ENCODE measurements around the gene CCND2.
A peak's percentile ranks its signal among the peaks of the same experiment; 100 is the strongest.

Gene CCND2

DNA sequence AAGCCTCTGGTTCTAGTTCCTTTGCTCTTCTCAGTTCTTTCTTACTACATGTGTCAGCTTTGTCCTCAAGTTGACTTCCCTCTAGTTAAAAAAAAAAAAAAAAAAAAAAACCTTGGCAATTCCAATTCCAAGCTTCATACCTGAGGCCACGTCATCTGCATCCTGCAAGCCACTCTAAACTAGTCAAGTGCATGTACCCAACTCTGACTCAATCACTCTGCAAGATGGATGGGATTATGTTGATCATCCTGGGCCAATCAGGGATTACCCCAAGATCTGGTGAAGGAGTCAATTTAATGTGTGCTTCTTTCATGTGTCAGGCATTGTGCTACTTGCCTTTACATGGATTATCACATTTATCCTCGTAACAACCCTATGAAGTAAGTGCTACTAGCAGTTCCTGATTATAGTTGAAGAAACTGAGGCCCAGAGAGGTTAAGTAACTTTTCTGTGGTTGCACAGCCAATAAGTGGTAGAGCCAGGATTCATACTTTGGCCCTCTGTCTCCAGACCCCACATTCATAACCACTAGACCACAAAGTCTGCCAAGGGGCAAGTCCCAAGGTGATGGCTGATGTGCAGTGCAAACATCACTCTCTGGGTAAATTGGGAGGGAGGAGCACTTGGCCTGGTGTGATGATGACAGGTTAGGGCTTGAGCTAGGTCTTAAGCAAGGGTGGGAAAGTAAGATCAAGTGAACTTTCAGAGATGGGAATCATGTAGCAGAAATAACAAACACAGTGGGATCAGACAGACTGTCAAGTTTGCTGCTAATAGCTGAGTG, 17.3 kb upstream of the CCND2 start:
- no peak for DNase-seq (ENCODE audit: low spot score)

DNA sequence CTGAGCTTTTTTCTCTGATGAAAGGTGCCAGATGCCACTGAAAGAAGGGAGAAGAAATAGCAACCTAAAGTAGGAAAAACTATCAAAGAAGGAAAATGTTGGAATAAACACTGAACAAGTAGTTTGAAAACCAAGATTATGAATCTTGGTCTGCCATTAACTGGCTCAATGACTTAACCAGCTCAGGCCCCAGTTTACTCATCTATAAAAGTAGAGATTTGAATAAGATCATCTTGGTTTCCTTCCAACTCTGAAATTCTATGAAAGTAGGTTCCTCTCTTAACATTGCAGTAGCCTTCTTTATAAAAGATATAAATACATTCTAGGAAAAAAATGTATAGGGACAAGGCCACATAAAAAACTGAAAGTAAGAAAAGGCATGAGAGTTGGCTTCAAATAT, 16.1 kb upstream of the CCND2 start:
- no peak for DNase-seq (ENCODE audit: low spot score)

- DNase-seq (ENCODE audit: low spot score): no peak
Measured at GRCh38 chr12:4259099-4259498, 14.5 kb upstream of the CCND2 start.

- no peak for DNase-seq (ENCODE audit: low spot score)
Measured at GRCh38 chr12:4261655-4262054, 11.9 kb upstream of the CCND2 start.

DNA sequence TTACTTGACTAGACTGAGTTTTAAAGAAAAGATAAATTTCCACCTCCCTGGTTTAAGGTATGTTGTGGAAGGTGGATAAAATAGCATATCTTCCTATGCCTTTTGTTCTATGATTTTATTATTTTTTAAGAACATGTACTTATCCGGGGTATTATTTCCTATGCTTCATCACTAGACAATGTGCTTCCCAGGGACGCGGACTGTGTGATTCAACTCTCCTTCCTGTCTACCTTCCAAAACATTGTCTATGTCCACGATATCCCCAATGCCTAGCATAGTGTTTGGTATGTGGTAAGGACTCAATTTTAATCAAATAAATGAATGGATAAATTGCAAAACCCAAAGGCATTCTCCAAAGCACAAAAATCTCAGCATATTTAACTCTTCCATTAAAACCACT, 8.3 kb upstream of the CCND2 start:
- DNase-seq (ENCODE audit: low spot score): no peak

GRCh38 chr12:4266990-4267389, 6.6 kb upstream of the CCND2 start:
- DNase-seq (ENCODE audit: low spot score): no peak

DNA sequence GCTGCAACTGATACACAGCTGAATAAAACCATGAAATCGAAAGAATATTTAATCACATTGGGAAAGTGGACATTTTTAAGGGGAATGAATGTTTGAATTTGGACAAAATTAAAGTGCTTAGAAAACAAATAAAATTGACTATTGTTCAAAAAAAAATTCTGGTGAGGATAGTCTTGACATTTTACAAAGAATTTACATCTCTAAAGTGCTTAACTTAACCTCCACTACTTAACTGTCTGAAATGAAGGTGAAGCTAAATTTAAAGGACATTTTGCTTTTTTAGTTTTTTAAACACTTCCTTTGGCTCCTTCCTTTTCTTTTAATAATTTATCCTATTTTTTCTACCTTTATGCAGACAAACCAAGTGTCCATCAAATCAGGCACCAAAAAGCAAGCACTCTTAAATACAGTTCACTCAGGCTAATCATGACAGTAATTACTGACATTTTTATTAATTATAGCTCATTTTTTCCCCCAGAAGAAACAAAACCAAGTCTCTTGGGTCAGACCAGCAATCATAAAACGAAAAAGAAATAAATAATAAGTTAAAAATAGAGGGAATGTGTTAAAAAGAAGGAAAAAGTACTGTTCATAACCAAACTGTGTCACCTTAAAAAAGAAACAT, 5.7 kb upstream of the CCND2 start:
- no peak for DNase-seq (ENCODE audit: low spot score)

GRCh38 chr12:4268329-4269181, 5.0 kb upstream of the CCND2 start:
- DNase-seq (ENCODE audit: low spot score): no peak

- DNase-seq (ENCODE audit: low spot score): no peak
Measured at GRCh38 chr12:4269279-4269991, 4.1 kb upstream of the CCND2 start.

DNA sequence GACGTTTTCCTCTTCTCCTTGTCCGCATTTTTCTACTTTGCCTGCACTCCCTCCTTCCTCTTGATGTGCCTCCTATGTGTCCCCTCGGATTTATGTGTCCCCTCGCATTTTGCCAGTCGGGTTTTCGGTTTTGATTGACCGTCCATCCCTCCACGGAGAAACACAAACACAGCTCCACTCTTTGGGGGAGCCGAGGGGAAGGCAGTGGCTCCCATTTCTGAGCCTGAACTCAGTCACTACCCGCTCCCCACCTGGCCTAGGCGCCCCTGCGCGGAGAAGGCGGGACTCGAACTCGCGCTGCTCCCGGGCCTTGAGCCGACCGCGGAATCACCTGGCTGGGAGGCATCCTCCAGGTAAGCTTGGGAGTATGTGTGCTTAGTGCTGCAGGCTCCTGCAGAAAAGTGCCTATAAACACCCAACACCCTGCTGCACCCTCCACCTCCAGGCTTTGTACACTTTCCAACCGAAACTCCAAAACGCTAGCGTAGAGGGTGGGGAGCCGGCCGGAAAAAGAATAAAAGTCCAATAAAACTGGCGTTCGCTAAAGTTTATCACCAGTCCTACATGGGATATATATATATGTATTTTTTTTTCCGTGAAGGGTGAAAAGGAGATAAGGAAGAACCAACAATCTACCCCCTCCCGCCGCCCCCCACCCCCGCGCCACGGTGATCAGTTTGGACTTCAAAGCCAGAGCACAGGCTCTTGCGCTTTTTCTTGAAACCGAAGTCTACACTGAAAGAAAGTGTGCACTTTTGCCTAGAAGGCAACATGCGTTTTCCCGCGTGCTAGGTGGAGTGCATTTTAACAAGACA, 3.3 kb upstream of the CCND2 start:
- no peak for DNase-seq (ENCODE audit: low spot score)

- no peak for DNase-seq (ENCODE audit: low spot score)
Measured at GRCh38 chr12:4270831-4271716, 2.5 kb upstream of the CCND2 start.

DNA sequence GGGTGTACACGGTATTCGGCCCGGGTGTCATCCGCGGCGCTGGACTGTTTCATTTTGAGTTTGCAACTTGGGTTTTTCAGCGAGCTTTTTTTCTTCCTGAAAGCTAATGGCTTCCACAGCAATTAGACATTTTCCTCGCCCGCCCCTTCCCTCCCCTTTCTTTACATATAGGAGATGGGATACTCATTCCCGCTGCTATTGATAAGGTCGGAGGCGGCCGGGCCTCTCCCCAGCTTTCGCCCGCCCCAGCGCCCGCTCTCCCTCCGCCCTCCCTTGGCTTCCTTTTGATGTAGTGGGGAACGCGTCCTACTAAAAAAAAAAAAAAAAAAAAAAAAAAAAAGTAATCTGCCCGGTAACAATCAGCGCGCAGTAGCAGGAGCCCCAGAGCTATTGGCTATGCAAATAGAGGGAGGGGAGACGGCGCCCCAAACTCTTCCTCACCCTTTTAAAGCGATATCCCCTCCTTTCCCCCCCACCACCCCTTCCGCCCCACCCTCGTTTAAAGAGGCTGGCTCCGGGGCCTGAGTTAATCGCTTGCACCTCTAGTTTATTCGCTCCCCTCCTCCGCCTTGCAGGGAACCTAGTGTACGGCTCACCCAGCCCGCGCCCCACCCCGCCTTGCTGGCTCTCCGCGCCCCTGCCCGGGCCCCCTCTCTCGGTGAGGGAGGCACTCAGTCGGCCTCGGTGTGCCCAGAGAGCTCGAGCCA, 1.7 kb upstream of the CCND2 start:
- DNase-seq (ENCODE audit: low spot score): peak; percentile 24

DNA sequence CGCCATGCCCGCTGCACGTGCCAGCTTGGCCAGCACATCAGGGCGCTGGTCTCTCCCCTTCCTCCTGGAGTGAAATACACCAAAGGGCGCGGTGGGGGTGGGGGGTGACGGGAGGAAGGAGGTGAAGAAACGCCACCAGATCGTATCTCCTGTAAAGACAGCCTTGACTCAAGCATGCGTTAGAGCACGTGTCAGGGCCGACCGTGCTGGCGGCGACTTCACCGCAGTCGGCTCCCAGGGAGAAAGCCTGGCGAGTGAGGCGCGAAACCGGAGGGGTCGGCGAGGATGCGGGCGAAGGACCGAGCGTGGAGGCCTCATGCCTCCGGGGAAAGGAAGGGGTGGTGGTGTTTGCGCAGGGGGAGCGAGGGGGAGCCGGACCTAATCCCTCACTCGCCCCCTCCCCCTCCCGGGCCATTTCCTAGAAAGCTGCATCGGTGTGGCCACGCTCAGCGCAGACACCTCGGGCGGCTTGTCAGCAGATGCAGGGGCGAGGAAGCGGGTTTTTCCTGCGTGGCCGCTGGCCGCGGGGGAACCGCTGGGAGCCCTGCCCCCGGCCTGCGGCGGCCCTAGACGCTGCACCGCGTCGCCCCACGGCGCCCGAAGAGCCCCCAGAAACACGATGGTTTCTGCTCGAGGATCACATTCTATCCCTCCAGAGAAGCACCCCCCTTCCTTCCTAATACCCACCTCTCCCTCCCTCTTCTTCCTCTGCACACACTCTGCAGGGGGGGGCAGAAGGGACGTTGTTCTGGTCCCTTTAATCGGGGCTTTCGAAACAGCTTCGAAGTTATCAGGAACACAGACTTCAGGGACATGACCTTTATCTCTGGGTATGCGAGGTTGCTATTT, 914 bp upstream of the CCND2 start:
- DNase-seq (ENCODE audit: low spot score): no peak

DNA sequence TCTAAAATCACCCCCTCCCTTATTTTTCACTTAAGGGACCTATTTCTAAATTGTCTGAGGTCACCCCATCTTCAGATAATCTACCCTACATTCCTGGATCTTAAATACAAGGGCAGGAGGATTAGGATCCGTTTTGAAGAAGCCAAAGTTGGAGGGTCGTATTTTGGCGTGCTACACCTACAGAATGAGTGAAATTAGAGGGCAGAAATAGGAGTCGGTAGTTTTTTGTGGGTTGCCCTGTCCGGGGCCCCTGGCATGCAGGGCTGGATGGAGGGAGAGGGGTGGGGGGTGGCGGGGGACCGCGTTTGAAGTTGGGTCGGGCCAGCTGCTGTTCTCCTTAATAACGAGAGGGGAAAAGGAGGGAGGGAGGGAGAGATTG, 300 bp upstream of the CCND2 start:
- no peak for DNase-seq (ENCODE audit: low spot score)

DNA sequence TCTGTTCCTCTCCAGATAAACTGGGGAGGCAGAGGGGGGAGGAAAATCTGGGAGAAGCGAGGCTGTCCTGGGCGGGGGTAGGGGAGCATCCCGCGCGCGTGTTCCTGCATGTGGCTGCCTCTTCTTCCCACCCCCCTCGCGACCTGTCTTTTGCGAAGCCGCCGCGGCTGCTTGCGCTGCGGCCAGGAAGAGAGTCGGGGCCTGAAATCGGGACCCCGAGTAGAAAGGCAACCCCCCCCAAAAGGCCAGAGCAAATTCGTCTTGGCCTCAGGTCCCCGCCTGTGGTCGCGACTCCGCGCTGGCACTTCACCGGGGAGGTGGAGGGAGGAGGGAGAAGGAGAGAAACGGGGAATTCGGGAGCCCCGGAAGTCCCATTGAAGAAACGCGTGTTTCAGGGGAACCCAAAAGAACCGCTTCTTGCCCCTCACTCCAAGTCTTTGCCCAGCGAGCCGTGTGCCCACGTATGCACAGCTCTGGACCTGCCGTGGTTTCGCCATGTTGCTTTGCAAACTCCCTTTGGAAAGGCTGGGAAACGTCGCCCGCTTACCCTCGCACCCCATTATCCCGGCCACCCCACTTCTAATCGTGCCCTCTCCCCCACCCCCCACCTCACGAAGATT, 944 bp downstream of the CCND2 start:
- no peak for DNase-seq (ENCODE audit: low spot score)

DNA sequence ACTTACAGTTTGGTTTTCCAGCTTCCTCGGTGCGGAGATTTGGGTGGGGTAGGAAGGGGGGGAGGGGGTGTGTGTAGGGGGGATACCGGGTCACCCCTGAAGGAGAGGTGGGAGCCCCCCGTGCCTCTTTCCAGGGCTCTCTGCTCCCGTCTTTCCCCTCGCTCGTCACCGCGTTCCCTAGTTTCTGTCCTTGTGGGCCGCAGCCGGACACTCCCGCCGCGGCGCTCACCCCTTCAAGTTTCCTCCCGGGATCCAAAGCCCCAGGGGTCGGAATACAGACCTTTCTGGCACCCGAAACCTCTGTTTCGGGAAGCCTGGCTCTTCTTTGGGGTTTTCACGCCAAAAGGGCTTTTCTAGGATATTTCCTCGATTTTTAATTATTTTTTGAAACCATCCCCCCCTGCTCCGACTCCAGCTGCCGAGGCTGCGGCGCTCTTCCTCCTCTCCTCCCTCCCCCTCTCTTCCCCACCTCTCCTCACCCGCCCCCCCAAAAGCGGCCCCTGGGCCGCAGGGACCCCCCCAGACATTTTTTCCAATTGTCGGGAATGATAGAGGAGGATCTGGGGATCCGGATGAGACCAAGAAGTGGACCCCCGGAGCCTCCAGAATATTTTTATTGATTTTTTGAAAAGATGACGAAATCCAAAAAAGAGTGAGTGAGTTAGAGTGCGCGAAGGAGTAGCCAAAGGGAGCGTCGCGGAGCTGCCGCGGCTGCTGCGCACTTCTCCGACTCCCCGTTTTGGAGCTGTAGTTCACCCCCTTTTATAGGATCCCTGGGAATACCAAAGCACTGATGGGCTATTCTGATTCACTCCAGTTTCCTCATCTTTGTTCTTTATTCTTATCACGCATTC, 1.7 kb downstream of the CCND2 start:
- DNase-seq (ENCODE audit: low spot score): no peak

- DNase-seq (ENCODE audit: low spot score): no peak
Measured at GRCh38 chr12:4275870-4276301, 2.3 kb downstream of the CCND2 start.

All from AG08395 (cell line).